HG02970 (cell line): Measurements from ENCODE around the gene HES1.

Source experiments
- ATAC-seq: cut with Tn5 transposase; IDR thresholded peaks from one replicate; pipeline ENCODE4 v1.9.1; 2021; ENCODE audit warnings: mild to moderate bottlenecking, moderate library complexity, moderate number of reproducible peaks; ENCODE audit not compliant: unreplicated experiment, low FRiP score

Gene HES1

GRCh38 chr3:194187233-194187944 lies 51.4 kb downstream of the HES1 start:
- no peak for ATAC-seq
